NCI-H128 (cell line): ENCODE data around the gene GPA33.

Experiments
- DNase-seq: peaks from one replicate; lab custom pipeline; 2025; ENCODE audit not compliant: unreplicated experiment; lab: John Stamatoyannopoulos, UW

Gene GPA33

DNA sequence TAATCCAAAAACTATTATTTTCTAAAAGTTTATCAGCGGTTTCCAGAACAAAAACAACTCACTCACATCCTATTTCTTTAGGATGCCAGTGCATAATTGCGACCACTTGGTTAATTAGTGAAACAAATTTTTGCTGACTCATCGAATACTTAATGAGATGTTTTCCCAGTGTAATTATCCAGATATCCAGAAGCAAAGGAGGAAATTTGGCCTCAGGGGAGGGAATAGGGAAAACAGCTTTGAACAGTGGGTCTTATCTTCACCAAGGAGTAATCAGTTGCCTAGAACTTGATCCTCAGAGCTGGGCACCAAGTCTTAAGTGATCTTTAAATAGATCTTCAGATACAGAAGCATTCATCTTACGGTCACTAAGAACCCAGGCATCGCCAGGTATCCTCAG lies 28.0 kb upstream of the GPA33 start:
- no peak for DNase-seq

DNA sequence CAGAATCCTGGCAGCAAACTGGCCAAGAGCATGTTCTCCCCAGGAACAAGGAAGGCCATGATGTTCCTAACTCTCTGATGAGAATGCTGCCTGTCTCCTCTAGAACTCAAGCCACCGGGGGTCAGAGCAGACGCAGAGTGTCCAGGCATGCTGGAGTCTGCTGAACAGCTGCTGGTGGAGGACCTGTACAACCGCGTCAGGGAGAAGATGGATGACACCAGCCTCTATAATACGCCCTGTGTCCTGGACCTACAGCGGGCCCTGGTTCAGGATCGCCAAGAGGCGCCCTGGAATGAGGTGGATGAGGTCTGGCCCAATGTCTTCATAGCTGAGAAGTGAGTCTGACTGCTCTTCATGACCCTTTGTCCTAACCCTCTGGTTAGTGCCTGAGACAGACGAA lies 27.0 kb upstream of the GPA33 start:
- no peak for DNase-seq

DNA sequence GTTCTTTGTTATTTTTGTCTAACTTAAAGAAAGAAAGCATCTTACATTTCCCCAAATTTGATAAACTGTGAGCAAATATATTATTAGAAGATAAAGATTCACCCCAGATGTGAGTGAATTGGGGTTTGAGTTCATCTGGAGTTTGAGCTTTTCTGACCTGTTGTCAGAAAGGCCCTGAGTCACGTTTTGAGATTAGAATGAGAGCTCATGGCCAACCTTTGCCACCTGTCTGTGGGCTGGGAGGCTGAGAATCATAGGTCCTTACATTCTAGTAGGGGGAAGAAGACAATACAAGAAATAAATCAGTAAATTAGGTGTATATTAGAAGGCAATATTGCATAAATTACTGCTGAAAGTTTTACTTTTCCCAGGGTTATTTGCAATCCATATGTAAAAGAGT lies 26.0 kb upstream of the GPA33 start:
- no peak for DNase-seq

DNA sequence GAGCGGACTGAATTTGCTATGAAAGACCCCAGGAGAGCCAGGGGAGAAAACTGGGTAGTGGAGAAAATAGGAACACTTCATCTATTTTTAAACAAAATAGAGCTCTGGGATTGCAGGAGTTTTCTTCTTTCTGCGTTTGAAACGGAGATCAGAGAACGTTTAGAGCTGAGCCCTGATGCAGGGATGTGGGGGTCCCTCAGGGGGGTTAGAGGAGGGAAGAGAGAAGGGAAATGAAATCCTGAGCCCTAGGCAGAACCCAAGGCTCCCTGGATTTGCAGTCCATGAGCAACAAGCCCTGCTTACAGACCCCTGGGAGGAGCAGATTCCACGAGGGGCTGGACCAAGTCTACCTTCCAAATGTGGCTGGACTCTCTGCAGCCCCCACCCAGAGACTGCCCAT lies 25.5 kb upstream of the GPA33 start:
- DNase-seq, result no peak

DNA sequence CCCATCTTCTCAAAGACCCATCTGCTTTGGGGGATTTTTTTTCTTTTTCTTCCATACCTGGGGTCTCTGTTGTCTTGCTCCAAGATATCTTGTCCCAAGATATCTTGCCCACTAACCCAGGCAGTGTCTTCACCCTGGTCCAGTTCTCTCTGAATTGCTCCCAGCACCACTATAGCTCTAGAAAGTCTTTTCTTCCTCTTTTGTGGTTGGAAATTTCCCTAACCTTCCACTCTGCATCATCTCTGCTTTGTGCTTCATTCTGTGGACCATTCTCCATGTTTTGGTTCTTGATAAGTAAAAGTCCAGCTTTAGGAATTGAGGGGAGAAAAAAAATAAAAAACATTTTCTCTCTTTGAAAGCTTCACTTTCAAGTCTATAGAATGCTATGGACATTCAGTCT lies 24.5 kb upstream of the GPA33 start:
- no peak for DNase-seq

DNA sequence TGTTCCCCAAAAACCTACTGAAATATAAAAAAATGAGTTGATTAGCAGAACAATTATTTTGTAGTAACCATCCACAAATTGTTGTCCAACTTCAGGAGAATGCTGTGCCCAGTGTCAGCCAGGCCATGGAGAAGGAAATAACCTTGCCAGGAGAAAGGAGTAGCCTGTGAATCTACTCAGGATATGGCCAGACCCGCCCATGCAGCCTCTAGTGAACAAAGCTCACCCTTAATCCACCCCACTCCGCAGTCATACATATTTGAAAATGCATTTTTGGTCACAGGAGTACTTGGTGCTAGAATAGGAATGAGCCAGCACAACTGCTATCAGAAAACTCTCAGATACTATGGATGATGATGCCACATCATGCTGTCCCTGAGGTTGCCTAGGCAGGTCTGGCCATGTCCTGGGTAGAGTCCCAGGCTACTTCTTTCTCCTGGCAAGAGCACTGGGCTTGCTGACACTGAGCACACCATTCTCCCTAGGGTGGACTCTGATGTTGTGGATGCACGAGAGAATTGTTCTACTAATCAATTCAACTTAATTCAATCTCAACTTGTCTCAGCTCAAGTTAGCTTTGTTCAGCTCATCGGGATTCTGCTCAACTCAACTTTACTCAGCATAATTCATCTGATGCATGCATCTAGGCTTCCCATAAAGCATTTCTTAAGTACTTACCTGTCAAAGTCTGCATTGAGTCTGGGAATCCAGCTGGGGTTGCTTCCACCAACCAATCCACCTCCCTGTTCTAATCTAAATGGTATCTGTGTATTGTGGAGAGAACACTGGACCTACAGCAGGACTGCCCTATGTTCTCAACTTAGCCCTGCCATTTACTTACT lies 21.9 kb upstream of the GPA33 start:
- DNase-seq, result no peak

DNA sequence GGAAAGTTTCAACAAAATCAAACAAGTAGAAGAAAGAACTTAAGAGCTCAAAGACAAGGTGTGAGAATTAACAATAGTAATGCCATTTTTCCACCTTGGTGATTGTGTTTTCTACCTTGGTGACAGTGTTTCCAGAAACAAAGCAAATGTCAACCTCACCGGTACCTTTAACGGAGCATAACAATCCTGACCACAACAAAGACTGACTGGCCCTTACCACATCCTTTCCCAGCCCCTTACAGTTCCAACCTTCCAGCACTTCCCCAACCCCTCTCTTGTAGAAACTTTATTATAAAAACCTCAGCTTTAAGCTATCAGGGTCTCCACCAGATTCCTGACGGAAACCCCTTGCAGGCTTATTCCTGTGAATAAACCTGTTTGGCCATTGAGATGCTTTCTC lies 20.4 kb upstream of the GPA33 start:
- no peak for DNase-seq

DNA sequence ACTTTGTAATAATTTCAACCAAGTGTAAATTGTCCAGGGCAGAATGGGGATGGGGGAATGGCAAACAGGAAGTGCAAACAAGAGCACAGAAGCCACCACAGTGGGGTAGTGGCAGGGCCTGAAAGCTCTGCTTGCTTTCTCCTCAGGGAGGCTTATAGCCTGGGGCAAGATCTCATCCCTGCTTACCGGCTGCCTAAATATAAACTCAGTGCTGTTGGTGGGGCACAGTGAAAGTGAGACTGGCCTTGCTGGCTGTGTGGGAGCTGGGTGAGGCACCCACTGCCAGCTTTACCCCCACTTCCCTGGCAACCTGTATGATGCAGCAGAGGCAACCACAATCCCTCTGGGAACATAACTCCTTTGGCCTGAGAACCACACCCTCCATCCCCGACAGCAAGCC lies 18.9 kb upstream of the GPA33 start:
- no peak for DNase-seq

DNA sequence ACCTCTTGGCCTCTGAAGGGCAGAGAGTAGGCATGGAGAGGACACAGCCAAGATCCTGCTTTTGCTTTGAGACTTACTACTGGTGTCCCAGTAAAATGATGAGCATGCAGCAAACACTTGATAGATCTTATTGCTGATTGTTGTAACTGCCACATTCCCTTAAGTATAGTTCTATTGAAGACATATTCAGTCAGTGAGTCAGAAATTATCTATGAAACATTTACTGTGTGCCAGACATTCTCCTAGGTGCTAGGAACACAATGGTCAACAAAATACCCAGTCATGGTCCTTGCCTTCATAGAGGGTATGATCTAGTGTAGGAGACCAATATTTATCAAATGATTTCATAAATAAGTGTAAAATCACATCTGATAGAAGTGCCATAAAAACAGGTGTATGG lies 17.3 kb upstream of the GPA33 start:
- no peak for DNase-seq

DNA sequence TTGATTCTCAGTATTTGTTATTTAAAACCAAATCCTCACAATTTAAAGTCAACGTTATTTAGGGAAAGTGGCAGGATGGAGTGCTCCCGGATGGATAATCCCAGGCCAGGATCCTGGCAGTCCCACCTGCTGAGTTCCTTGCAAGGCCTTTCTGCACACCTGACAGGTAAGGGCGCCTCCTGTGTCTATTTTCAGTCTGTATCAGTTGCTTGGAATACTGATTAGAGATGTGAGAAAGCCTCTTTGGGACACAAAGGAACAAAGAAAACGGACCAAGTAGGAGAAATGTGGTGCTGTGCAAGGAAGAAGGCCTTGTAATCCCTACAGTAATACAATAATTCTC lies 15.9 kb upstream of the GPA33 start:
- no peak for DNase-seq

DNA sequence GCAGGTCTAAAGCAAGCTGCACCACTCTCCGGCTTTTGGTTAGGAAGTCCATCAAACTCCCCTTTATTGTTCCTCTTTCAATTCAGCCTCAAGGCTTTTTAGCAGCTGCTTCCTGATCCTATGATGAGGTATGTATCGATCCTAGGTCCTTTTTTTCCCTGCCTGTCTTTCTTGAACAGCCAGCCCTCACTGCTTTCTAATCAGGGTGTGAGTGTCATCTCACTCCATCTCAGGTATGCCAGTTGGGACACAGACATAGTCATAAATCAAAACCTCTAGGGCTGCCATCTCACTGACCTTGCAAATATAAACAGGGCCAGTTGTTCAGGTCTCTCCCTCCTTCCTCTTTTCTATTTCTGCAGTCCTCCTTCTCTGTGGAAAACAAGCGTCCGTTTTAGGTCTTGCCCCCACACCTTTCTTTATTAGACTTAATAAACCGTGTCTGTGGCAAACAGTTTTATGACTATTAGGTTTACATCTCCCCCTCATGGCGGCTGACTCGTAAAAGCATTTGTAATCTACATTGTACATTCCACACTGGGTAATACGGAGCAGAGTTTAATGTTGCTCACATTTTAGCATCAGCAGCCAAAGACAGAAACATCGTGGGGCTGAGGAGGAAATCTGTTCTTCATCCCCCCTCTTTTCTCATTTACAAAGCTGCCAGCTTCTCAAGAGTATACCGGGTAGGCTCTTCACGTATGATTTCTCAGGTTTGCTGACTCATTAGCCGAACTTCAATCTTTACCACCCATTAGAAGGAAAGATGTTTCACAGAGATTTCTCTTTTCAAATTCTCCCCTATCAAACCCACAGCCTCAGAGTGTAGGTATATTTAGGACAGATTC lies 15.3 kb upstream of the GPA33 start:
- DNase-seq, result no peak

DNA sequence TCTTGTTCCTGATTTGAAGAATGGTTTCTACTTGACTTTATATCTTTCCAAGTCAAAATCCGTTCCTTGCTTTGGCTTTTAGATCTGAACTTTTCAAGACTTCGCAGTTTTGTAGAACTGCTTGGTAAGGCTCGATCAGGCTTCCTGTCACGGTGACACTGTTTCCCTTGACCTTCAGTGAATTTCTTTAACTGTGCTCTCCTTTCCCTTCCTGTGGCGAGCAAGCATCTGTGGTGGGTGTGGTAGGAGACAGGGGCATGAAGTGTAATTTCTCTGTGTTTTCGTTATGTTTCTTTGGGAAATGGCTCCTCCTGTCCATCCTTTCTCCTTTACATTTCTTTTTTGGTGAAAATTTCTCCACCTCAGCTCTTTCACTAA lies 14.1 kb upstream of the GPA33 start:
- no peak for DNase-seq

DNA sequence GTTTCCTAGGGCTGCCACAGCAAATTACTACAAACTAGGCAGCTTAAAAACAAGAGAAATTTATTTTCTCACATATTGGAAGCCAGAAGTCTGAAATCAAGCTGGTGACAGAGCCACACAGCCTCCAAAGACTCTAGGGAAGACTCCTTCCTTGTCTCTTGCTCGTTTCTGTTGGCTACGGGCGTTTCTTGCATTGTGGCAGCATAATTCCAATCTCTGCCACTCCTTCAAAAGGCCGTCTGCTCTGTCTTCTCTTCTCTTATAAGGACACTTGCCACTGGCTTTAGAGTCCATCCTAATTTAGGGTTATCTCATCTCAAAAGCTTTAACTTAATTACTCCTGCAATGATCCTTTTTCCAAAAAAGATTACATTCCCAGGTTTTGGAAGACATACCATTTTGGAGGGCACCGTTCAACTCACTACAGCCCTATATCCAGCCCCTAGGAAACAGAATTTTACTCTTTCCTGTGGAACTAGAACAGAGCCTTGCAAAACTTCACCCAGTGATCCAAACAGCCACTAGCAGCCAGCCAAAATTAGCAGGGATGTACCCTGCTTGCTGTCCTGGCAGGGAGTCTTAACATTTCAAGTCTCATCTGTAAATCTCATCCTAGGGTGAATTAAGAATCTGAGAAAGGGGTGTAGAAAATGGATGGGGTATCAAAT lies 12.9 kb upstream of the GPA33 start:
- no peak for DNase-seq

DNA sequence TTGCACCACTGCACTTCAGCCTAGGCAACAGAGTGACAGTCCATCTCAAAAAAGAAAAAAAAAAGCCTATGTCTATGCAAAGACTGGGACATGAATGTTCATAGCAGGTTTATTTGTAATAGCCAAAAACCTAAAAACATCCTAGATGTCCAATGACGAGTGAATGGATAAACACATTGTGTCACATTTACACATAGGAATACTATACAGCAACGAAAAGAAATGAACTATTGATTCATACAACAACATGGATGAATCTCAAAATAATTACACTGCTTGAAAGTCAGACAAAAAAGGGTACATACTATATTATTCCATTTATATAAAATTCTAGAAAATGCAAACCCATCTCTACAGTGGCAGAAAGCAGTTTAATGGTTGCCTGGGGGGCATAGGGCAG lies 11.6 kb upstream of the GPA33 start:
- no peak for DNase-seq

DNA sequence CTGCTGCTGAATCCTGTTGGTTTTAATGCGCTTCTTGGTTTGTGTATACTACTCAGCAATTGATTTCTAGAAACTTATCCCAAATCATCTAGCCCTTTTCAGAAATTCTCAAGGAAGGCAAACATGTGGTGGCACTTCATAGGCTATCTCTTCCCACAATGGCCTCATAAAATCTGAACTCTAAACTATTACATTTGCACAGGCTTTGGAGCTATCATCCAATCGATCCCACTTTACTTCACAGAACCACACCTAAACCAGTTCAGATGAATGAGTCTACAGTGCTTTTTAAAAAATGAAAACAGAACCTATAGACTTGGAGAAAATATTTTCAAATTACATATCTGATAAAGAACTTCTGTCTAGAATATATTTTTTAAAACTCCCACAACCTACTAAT lies 10.6 kb upstream of the GPA33 start:
- no peak for DNase-seq

DNA sequence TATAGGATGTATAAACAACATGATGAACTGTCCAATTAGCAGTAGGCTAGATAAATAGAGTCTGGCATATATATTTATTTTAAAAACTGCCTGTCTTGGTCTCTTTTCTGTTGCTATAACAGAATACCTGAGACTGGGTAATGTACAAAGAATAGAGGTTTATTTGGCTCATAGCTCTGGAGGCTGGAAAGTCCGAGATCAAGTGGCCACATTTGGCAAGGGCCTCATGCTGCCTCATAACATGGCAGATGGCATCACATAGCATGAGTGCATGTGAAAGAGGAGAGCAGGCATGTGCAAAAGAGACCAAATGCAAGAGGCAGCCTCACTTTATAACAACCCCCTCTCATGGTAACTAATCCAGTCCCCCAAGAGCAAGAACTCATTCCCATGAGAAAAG lies 9.7 kb upstream of the GPA33 start:
- DNase-seq, result no peak

DNA sequence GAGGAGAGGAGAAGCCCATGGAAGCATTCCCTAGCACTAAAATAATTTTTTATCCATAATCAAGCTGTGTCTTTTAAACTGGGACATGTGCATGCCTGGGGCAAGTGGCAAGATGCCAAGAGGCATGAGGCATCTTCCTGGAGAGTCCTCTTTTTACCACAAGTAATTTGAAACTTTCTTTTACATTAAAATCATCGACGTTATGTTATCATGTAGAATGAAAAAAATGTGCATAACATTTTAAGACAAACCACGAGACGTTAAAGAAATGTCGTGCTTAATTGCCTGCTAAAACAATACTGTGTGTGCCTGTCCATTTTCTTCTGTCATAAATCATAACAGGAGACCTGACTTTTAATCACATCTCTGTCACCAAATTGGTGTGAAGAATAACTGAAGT lies 5.2 kb upstream of the GPA33 start:
- no peak for DNase-seq

DNA sequence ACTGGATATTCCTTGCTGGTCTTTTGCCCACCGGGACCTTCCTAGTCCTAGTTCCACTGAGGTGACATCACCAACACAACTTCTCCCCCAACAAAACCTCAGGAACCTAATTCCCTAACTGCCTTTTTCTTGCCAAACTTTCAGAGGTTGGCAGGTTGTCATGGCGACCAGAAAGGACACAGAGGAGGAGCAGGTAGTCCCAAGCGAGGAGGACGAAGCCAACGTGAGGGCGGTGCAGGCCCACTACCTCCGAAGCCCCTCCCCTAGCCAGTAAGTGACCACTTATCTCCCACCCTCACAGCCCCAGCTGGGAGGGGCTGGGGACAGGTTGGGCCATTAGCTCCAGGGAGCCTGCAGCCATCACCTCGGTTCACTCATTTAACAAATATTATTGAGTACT lies 4.5 kb upstream of the GPA33 start:
- DNase-seq, result no peak

DNA sequence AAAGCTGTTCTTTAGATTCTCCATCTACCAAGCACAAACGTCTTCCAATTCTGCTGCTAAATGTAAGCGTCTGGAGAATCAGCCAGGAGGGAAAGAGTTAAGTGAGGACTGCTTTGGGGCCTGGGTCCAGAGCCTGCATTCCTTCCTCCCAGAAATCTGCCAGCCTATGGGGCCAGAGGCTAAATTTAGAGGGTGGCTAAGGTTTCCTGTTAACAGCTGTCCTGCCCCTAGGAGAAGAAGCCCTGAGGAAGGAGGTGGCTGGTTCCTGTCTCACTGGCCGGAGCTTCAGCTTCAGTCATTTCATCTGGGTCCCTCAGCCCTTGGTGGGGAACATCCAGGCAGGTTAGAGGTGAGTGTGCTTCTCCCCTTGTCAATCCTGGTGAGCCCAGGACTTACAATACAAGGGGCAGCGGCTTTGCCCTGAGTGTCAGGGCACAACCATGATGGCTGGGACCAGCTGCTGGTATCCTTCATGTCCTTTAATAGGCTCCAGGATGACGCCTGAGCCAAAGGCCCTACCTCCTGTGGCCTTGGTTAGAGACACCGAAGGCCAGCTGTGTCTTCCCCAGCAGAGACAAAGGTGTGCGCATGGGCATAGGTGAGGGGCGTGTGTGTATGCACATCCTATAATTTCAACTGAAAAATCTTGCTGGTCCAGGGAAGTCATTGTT lies 3.8 kb upstream of the GPA33 start, which contains the start of gene STYXL2:
TSS of gene STYXL2 (plus strand) at position 230 of the 671 bp plus-strand sequence. CDS start 775 bp downstream, outside the sequence.
- DNase-seq, result no peak

DNA sequence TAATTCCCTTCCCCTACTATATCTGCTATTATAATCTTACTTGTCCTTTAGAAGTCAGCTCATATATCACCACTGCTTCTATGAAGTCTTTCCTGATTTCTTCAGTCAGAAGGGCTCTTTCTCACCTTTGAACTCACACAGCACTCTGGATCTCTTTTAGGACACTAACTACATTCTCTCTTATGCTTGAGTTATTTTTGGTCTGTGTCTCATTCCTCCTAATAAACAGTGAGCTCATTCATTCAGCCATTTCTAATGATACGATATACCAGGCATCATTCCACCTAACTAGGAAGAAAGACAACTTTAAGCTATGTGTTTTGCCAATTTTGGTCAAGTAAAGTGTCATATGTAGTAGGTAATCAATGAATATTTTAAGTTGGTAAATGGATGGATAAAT lies 2.5 kb upstream of the GPA33 start:
- no peak for DNase-seq

DNA sequence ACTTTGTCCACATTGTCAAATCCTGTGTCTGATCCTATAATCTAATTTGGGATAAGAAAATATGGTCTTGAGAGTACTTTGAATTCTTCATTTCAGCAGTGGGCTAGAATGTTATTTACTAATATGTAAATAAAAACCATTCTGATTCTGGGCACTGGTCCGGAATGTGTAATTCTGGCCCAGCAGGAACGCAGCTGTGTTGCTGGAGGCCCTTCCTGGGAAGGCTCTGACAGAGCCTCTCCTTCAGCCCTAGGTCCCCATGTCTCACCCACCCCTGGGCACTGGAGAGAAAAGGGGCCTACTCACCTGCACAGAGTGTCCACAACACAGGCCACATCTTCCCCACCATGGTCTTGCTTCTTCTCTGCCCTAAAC lies 251 bp downstream of the GPA33 start:
- no peak for DNase-seq
